ENCODE measurements around the gene PIK3CD. TPM values are rescaled to one million over a fixed set of nuclear protein-coding genes. Genes with fewer than 3 reads are reported as not detected.

The PIK3CD gene
- total and polyA plus RNA-seq, 8 donors = 5.1 to 44.2 (median 6.1) TPM

DNA sequence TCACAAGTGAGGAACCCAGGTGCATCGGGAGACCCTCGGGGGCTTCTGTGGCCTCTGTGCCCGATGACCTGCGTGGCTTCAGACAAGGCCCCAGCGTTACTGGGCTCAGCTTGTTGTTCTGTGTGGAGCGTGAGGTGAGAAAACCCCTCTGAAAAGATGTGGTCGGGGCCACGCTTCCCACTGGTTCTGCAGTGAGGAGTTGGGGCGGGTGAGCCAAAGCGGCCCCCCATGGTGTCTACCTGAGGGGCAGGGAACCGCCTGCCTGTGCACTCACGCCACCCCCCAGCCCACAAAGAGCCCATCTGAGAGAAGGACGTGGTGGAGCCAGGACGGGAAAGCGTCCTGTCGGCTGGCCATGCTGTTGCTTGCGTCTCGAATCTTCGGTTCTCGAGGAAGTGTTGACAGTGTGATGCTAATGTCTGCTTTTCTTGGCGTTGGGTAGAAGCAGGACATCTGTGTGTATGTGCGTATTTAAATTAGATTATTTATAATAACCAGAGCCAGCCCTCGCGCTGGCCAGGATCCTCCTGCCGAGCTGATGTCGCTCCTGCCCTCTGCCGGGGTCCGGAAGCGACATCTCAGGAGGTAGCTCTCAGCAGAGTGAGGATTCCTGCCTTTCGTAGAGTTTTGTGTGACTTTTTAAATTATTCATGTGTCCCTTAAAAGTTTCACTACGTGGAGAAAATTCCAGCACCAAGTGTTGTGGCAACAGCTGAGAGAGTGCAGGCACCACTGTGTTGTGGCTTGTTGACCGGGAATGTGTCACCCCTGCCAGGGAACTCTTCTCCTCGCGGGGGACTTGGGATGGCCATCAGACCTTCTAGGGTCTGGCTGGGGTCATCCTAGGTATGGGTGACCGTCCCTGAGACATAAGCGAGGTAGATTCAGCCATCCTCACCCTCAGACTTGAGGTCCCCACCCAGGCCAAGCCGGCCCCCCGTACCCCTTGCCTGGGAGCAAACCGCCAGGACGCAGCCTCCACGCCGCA is 47.5 kb upstream of the PIK3CD start:
- peaks cover 0 to 82% of the 10 kb centered on the region in 2 donors for H3K36me3 ChIP-seq
- H3K4me1 ChIP-seq = no peaks in the 10 kb centered on the region
- H3K27me3 ChIP-seq = no peaks in the 10 kb centered on the region
- DNase-seq (peak in 3 of 4 donors; percentile 39 to 82 (median 41)), ATAC-seq (no peak)
- no peaks in the 10 kb centered on the region for H3K9me3 ChIP-seq
- intact Hi-C loops (cut with DNase I) = no loop called here
- no peak overlapping the region for H3K27ac ChIP-seq
- TF ChIP-seq, protein P1, sequence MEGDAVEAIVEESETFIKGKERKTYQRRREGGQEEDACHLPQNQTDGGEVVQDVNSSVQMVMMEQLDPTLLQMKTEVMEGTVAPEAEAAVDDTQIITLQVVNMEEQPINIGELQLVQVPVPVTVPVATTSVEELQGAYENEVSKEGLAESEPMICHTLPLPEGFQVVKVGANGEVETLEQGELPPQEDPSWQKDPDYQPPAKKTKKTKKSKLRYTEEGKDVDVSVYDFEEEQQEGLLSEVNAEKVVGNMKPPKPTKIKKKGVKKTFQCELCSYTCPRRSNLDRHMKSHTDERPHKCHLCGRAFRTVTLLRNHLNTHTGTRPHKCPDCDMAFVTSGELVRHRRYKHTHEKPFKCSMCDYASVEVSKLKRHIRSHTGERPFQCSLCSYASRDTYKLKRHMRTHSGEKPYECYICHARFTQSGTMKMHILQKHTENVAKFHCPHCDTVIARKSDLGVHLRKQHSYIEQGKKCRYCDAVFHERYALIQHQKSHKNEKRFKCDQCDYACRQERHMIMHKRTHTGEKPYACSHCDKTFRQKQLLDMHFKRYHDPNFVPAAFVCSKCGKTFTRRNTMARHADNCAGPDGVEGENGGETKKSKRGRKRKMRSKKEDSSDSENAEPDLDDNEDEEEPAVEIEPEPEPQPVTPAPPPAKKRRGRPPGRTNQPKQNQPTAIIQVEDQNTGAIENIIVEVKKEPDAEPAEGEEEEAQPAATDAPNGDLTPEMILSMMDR (IDR thresholded peaks at IDR 0.05) = no peak
- H3K4me3 ChIP-seq = no peak overlapping the region

DNA sequence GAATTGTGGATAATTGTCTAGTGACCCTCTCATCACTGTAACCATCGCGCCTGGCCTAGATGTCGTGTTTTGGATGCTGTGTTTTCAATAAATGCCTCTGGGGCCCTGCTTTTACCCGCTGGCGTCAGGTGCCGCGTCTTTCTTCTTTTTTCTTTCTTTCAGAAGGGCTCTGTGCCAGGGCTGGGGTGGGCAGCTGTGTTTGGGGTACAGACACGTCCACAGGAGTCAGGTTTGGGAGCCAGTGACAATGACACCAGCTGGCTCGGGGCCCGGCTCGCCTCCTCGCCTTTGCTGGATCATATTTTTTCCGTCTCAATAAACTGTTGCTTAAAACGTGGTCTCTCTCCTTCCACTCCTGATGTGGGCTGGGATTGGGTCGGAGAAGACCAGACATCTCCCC is 46.7 kb upstream of the PIK3CD start:
- H3K36me3 ChIP-seq = peaks cover 0 to 82% of the 10 kb centered on the region in 2 donors
- DNase-seq (peak in 1 of 4 donors; percentile 50), ATAC-seq (no peak)
- intact Hi-C loops (cut with DNase I) = no loop called here
- TF ChIP-seq, protein P1 (IDR thresholded peaks at IDR 0.05) = no peak
- H3K4me3 ChIP-seq = no peak overlapping the region
- H3K4me1 ChIP-seq = no peaks in the 10 kb centered on the region
- no peaks in the 10 kb centered on the region for H3K9me3 ChIP-seq
- H3K27ac ChIP-seq = no peak overlapping the region
- no peaks in the 10 kb centered on the region for H3K27me3 ChIP-seq

DNA sequence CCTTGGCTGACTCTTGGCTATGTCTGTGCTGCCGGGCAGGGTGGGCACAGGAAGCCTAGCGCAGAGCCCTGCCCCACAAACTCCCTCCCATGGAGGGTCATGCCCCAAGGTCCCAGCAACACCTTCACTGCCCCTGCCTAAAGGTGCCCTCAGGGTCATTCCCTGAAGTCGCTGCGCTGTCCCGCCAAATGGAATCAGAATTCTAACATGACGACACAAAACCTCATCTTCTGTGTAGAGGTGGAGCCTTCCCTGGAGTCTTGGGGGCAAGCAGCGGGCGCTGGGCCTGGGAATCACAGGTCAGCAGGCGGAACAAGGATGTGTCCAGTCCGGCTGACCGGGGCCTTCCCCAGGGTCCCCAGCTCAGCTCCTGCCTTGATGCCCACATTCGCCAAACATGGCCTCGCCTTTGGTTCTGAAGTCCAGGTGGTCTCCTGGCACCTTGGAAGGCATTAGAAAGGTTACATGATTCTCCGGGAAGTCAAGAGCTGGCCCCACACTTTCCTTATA is 45.5 kb upstream of the PIK3CD start:
- Histone ChIP-seq H3K27ac (no peak overlapping the region), H3K27me3 (no peaks in the 10 kb centered on the region), H3K36me3 (peaks cover 0 to 82% of the 10 kb centered on the region in 2 donors), H3K4me1 (no peaks in the 10 kb centered on the region), H3K9me3 (no peaks in the 10 kb centered on the region), H3K4me3 (no peak overlapping the region)
- DNase-seq (peak in 1 of 4 donors; percentile 63), ATAC-seq (no peak)
- intact Hi-C loops (cut with DNase I) = no loop called here
- TF ChIP-seq, protein P1 (IDR thresholded peaks at IDR 0.05) = no peak

DNA sequence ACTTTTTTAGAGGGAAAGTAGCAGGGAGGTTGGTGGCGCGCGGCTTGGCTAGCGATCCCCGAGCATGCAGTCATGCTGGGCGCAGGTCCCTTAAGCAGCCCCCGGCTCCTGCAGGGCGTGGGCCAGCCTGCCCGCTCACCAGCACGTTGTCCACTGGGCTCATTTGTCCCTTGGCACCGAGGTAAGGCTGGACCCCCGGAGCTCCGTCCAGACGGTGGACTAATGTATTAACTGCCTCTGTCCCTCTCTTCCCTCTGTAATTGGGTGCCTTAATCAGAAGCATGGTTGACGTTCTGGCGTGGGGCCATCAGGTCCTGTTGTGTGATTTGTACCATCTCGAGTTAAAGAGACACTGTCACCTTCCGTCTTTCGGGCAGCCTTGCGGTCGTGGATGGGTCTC is 45.1 kb upstream of the PIK3CD start:
- Histone ChIP-seq H3K36me3 (peaks cover 0 to 82% of the 10 kb centered on the region in 2 donors), H3K9me3 (no peaks in the 10 kb centered on the region), H3K27me3 (no peaks in the 10 kb centered on the region), H3K4me3 (no peak overlapping the region), H3K4me1 (no peaks in the 10 kb centered on the region), H3K27ac (no peak overlapping the region)
- DNase-seq = peak in 1 of 4 donors; percentile 66
- intact Hi-C loops (cut with DNase I) = no loop called here
- ATAC-seq = no peak
- TF ChIP-seq, protein P1 (IDR thresholded peaks at IDR 0.05) = no peak

DNA sequence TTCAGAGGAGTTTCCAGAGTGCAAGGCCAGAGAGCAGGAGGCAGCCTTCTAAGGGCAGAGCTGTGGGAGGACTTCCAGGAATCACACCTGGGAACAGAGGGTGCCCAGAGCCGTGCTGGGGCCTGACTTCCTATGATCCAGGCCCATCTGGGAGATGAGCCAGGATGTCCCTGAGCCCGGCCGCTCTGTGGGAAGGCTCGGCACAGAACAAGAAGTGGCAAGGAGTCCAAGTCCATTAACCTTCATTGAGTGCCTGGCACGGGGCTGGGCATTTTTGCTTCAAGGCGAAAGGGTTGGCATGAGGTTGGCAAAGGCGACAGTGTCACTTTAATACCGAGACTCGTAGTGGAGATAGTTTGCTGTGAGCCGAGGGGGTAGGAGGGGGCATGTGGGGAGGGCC is 44.6 kb upstream of the PIK3CD start:
- no peaks in the 10 kb centered on the region for H3K27me3 ChIP-seq
- no peaks in the 10 kb centered on the region for H3K4me1 ChIP-seq
- intact Hi-C loops (cut with DNase I) = no loop called here
- ATAC-seq (no peak), DNase-seq (peak in 1 of 4 donors; percentile 66)
- peaks cover 0 to 81% of the 10 kb centered on the region in 2 donors for H3K36me3 ChIP-seq
- no peaks in the 10 kb centered on the region for H3K9me3 ChIP-seq
- no peak overlapping the region for H3K27ac ChIP-seq
- TF ChIP-seq, protein P1 (IDR thresholded peaks at IDR 0.05) = no peak
- H3K4me3 ChIP-seq = no peak overlapping the region

All from left lung (tissue), 10 donors.